Stimulated activated CD8-positive, alpha-beta memory T cell treated with anti-CD3 and anti-CD28 coated beads, Interleukin-4, amount 100 ng/mL, for 1 hour (primary cell): ENCODE data around the gene CSNK2A2.

Experiments used
- DNase-seq, 2 donors: peaks; one replicate each; pipeline ENCODE4 v3.0.0-alpha.2; 2020; ENCODE audit warnings: low read depth in 2 of 2, low spot score in 1 of 2

The CSNK2A2 gene

DNA sequence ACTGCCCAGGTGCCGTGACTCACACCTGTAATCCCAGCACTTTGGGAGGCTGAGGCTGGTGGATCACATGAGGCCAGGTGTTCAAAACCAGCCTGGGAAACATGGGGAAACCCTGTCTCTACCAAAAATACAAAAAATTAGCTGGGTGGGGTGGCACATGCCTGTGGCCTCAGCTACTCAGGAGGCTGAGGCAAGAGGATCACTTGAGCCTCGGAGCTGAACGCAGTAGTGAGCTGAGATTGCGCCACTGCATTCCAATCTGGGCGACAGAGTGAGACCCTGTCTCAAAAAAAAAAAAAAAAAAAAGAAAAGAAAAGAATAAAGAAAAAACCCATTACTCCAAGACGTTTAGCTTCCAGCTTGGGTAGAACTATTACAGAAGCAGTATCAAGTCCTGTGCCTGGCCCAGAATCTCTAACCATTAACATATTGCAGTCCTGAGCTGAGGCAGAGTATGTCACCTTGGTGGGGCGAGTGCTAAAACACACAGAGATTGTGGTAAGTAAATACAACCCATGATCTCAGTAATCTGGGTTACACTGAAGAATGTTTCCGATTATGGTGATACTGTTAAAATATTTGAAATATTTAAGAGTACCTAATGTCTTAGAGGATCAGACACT is 45.5 kb downstream of the CSNK2A2 start:
- no peak for DNase-seq

DNA sequence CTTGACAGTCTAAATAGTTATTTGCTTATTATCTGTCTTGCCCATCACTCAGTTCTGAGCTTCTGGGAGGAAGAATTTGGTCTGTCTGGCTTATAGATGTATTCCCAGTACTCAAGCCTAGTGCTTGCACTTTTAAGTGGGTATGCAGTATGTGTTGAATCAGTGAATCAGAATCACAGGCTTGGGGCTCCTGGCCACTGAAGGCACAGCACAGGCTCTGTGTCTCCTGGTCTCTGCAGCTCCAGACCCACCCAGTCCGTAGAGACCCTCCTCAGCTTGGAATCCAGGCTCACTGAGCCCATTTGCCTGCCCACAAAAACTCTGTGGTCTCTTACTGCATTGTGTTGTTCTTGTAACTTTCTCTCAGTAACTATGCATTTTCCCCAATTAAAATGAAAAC is 49.4 kb downstream of the CSNK2A2 start:
- no peak for DNase-seq

- no peak for DNase-seq
These were observed 49.8 kb downstream of the CSNK2A2 start for GRCh38 chr16:58148099-58148498.

GRCh38 chr16:58138852-58139251 is 59.1 kb downstream of the CSNK2A2 start:
- DNase-seq = no peak

- DNase-seq = no peak
These were observed 60.3 kb downstream of the CSNK2A2 start for GRCh38 chr16:58137581-58137980.

DNA sequence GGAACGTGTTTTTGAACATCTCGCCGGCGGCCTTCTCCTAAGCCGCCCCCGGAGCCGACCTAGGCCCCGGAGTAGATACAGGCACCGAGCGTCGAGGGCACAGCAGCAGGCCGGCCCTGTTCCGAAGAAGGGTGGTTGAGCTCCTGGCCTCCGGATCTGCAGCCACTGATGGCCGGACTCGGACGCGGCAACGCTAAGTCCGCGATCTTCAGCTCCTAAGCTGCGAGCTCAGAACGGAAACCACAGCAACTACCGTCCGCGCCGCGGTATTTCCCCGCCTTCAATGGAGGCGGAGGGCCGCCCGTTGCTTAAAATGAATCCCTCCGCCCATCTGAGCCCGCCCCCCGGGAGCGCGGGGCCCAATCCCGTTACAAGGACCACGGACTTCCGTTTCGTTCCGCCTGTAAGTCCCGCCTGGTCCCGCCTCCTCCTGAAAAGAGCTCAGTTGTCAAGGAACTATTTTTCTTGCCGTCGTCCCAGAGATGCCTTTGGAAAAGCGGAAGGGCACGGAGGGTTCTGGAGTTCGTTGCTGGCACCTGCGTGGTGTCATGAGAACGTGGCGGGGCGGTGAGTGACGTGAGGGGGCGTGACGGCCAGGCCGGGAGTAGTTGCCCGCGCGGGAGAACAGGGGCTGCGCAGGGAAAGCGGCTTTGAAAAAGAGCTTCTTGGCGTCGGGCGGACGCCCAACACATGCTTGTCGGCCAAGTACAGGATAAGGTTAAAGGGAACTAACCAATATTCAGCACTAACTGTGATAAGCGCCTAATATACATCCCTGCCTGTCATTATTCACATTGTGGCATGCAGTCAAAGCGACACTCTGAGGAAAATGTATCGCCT is 68.6 kb downstream of the CSNK2A2 start, which contains the start of gene CFAP20:
CFAP20 (minus strand) TSS at position 285 of the 840 bp plus-strand sequence; CDS start at position 19, 266 bp downstream.
- DNase-seq = peak; percentile 81 to 92

DNA sequence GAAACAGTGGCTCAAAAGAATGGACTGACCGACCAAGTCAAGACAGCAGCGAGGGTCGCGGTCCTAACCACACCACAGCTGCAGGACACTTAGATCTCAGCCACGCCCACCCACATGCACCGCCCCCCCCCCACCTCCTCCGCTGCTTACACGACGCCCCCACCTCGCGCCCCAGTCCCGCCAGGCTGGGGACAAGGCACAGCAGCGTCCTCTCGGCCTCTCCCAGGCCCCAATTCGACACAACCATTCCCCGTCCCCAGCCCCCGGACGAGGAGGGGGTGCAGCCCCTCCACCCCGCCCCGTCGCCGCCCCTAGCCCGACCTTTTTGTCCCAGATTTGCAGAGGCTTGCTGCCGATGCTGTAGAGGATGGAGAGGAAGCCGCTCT is 69.2 kb downstream of the CSNK2A2 start:
- no peak for DNase-seq

GRCh38 chr16:58128181-58128631 is 69.7 kb downstream of the CSNK2A2 start:
- DNase-seq = no peak

GRCh38 chr16:58127634-58128033 is 70.3 kb downstream of the CSNK2A2 start:
- DNase-seq = no peak

- DNase-seq = no peak
These were observed 70.8 kb downstream of the CSNK2A2 start for GRCh38 chr16:58127033-58127556.

GRCh38 chr16:58126451-58126961 is 71.4 kb downstream of the CSNK2A2 start:
- no peak for DNase-seq

- DNase-seq = no peak
These were observed 72.0 kb downstream of the CSNK2A2 start for GRCh38 chr16:58125781-58126335.

GRCh38 chr16:58125041-58125440 is 72.9 kb downstream of the CSNK2A2 start:
- DNase-seq = no peak

- DNase-seq = no peak
These were observed 73.3 kb downstream of the CSNK2A2 start for GRCh38 chr16:58124601-58124915.

DNA sequence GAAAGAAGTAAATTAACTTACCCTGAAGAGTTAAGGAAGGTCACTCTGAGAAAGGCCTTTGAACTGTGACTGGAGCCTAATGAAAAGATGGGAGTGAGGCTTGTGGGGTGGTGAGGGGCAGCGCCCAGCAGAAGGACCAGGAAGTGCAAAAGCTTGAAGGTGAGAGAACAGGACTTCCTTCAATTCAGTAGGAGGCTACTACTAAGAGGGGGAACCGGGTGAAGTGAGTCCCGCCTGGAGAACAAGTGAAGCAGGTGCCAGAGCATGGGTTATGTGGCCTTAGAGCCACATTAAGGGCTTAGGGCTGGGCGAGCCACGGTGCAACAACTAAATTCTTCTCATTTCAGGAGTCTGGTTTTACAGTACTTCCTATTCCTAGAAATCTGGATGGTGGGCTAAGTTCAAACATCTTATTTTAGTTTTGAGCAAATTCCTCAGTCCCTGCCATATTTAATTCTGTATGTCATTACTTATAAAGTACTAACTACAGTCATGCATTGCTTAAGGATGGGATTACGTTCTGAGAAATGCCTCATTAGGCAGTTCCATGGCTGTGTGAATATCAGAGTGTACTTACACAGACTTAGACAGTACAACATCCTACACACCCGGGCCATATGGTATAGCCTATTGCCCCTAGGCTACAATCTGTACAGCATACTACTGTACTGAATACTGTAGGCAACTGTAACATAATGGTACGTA is 73.9 kb downstream of the CSNK2A2 start:
- DNase-seq = no peak

- no peak for DNase-seq
These were observed 76.8 kb downstream of the CSNK2A2 start for GRCh38 chr16:58121132-58121531.

DNA sequence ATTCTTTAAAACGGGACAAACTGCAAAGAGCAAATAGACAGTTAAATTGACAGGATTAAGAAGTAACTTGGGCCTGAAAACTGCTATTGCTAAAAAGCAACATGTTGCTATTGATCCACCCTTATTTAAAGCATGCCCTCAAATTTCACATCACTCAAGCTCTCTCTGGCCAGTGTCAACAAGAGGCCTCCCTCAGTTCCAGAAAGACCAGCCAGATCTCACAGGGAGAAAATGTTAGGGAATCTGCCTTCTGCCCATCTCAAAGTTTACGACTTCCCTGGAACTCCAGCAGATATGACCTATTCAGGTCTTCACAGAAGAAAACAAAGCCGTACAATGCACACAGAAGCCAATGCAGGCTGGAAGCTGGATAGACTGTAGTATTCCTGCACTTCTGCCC is 77.7 kb downstream of the CSNK2A2 start:
- DNase-seq = no peak

DNA sequence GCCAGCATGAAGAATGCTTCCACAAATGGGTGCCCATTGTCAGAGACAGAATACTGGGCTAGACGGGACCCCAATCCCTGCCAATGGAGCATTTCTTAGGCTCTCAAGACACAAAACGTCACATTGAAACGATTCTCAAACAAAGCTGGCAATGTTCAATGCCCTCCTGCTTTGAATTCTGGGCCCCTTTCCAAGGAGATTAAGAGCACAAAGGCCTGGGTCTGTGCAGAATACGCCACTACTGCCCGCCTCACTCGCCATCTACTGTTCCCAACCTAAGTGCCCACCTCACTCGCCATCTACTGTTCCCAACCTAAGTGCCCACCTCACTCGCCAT is 78.4 kb downstream of the CSNK2A2 start:
- DNase-seq = no peak

GRCh38 chr16:58118801-58119508 is 79.0 kb downstream of the CSNK2A2 start:
- no peak for DNase-seq

GRCh38 chr16:58116529-58116928 is 81.4 kb downstream of the CSNK2A2 start:
- DNase-seq = no peak

GRCh38 chr16:58116081-58116480 is 81.8 kb downstream of the CSNK2A2 start:
- no peak for DNase-seq
